Stimulated activated CD4-positive, alpha-beta T cell treated with anti-CD3 and anti-CD28 coated beads, Interleukin-15, amount 100 ng/mL, for 24 hours (primary cell): ENCODE measurements around the gene ETF1.
A peak's percentile ranks its signal among the peaks of the same experiment; 100 is the strongest.

Experiments used
- DNase-seq: peaks from one replicate; pipeline ENCODE4 v3.0.0-alpha.2; 2020

Gene ETF1

DNA sequence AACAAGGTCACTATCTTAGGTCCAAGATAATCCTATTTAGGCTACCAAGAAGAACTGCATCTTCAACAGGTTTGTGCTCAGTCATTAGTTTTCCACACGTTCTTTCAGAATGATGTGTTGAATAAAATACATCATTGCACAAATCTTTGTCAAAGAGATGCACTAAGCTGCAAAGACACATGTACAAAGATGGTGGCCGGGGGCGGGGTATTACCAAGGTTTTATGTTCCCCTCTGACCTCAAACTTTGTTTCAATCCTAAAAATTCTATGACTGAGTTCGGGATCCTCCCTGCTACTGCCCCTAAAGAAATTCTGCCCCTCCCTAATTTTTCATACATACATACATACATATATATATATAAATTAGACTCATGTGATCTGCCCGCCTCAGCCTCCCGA is 17.9 kb upstream of the ETF1 start:
- no peak for DNase-seq

- no peak for DNase-seq
These were observed 16.9 kb upstream of the ETF1 start for GRCh38 chr5:138559937-138560336.

GRCh38 chr5:138557677-138558076 is 14.6 kb upstream of the ETF1 start:
- no peak for DNase-seq

DNA sequence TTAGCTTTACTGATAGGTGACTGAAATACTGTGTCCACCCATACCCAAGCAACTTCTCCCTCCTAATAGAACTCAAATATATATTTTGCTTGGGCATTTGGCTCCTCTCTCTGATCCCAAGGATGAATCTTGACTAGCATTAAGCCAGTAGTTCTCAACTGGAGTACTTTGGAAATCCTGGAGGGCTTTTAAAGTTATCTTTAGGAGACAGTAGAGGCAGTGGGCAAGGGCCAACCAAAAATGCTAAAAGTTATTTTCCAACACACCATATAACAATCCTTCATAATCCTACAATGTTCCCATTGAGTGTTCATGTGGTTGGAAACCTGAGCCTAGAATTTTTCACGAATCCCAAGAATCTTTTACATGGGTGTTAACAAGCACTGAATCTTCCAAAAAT is 11.1 kb upstream of the ETF1 start:
- DNase-seq, result no peak

GRCh38 chr5:138553437-138554095 is 10.5 kb upstream of the ETF1 start:
- no peak for DNase-seq

GRCh38 chr5:138552657-138553056 is 9.6 kb upstream of the ETF1 start:
- DNase-seq, result no peak

- no peak for DNase-seq
These were observed 6.4 kb upstream of the ETF1 start for GRCh38 chr5:138549414-138549813.

DNA sequence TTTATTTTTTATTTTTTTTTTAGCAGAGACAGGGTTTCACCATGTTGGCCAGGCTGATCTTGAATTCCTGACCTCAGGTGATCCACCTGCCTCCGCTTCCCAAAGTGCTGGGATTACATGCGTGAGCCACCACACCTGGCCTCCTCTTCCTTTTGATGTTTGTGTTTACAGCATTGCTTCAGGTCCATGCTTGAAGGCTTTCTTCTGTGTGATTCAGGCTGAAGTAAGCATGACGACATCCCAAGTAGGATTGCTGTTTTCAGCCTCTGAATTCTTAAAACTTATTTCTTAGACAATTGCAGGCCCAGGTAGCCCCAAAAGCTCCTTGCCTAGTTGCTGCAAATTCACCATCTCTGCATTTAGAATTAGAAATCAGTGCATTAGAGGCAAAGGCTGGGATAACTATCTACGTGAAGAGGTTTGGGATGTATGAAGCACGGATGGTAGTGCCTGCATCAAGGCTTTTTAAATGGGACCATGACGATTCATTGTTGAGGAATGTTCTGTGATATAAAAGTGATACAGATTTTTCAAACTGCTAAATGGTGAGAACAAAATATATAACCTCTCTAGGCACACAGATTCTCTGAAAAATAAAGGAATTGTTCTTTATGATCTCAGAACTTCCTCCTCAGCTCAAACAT is 3.0 kb upstream of the ETF1 start:
- DNase-seq, result no peak

GRCh38 chr5:138544181-138545134 is 1.4 kb upstream of the ETF1 start:
- peak; percentile 20 for DNase-seq

DNA sequence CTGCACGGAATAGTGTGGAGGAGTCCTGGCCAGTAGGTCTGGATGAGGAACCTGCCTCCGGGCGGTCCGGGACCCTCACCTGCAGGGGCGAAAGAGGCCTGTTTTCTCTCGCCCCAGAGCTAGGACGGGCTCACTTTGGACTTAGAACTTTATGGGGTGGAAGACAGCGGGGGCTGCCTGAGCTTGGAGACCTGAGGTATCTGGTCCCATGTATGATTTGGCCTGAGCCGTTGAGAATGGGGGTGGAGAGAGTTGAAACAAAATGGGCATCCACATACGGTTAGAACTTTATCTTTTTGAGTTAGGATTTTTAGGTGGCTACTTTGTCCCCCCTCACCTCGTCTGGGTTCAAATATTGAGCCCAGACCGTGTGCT is 681 bp upstream of the ETF1 start:
- peak; percentile 85 for DNase-seq

DNA sequence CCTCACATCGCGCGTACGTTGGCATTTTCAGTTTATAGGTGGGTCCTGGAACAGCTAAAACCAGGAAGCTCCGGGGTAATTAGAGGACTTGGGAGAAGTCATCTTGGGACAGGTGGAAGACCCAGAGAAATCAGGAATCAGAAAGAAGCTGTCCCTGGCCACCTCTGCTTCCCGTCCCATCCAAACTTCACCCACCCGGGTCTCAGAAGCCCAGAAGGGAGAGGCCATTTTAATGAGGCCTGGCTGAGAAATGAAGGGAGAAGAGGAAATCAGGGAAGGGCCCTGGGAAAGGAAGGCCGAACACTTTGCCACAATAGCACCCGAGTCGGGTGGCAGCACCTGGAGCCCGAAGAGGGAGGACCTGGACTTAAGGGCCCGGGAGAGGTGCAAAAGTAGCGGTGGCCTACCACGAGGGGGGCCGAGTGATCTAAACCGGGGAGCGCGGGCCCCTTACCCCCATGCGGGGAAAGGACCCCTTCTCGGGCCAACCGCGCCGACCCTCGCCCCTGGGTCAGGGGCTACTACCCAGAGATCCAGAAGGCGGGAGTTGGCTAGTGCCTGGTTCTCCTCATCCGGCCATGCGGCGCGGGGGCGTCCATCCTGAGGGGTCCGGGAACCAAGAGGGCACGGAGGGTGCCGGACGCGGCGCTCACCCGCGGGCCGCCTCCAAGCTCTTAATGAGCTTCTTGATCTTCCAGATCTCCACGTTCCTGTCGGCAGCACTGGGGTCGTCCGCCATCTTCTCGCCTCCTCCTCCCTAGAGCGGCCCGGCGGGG is 668 bp downstream of the ETF1 start:
- no peak for DNase-seq

DNA sequence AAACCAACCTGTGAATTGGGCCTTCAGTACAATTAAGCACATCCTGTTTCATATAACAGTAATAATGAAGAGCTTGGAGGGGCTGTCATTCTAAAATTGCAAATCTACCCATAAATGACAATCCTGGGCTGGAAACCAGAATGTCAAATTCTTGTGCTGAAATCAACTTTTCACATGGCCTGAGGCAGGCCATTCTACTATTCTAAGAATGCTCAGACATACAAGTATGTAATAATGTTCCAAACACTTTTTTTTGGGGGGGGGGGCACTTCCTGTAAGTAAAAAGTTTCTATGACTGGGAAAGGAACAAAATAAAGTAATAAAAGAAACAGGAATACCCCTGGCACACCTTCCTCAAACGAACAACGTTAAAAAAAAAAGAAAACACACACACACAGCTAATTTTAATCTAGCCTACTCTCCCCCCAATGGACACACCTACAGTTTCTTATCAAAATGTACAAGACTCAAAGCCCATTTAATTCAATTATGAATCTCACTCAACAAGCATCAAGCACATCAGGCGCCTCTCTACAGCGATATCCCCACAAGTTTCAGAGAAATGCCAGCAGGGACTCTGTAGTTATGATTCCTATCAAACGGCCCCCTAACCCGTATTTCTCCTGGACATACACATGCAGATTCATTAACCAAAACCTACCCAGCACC is 1.4 kb downstream of the ETF1 start:
- DNase-seq, result no peak

DNA sequence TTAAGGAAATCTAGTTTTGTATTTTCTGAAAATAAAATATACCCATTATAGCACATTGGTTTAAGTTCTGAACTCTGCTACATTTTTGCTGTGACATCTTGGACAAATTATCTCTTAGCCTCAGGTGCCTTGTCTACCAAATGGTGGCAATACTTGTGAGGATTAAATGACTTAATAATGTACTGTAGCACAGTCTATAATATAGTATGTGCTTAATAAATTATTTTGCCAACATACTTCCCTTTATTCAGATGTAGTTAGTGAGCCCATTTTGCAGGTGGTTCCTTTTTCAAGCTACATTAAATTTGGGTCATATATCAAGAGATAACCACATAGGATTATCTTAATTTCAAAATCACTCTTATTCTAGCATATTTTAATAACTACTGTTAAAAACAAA is 3.2 kb downstream of the ETF1 start:
- no peak for DNase-seq

- no peak for DNase-seq
These were observed 4.0 kb downstream of the ETF1 start for GRCh38 chr5:138538943-138539627.

GRCh38 chr5:138536665-138537315 is 6.2 kb downstream of the ETF1 start:
- DNase-seq, result no peak

- no peak for DNase-seq
These were observed 6.8 kb downstream of the ETF1 start for GRCh38 chr5:138536215-138536614.

DNA sequence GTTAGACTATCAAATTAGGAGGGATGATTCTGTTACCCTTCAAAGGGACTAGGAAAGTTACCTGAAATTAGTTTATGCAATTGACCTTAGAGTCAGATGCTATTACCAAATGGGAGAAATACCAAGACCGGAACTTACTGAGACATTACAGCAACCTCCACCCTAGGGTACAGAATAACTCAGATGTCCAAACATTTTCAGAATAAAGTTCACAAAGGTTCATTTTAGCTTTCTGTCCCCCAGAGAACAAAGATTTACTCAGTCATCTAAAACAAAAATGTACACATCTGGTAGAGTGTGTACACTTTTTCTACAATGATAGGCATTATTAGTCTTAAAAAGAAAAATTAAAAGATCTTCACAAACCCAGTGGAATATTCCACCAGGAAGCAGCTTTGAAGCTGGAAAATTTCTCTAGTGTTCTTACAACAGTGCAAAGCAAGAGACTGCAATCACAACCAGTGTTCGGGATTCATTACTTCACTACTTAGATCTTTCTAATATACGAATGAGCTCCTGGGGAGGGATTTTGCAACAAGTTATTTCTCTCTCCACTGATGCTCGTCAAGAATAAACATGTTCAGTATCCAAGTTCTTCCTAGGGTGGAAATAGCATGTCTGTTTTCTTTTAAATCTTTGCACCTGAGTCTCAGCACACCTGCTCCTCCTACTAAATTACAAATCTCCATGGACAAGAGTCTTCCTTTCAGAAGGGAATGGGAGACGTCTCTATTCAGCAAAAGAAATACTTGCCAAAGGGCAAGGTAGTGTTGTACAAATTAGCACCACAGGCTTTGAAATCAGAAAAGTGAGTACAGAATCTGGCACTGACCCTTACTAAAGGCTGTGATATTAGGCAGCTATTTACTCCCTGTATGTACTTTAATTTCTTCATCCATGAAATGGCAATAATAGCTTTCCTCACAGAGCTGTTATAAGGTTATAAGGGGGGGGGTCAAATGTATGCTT is 8.8 kb downstream of the ETF1 start:
- no peak for DNase-seq

- no peak for DNase-seq
These were observed 13.2 kb downstream of the ETF1 start for GRCh38 chr5:138529812-138530211.

DNA sequence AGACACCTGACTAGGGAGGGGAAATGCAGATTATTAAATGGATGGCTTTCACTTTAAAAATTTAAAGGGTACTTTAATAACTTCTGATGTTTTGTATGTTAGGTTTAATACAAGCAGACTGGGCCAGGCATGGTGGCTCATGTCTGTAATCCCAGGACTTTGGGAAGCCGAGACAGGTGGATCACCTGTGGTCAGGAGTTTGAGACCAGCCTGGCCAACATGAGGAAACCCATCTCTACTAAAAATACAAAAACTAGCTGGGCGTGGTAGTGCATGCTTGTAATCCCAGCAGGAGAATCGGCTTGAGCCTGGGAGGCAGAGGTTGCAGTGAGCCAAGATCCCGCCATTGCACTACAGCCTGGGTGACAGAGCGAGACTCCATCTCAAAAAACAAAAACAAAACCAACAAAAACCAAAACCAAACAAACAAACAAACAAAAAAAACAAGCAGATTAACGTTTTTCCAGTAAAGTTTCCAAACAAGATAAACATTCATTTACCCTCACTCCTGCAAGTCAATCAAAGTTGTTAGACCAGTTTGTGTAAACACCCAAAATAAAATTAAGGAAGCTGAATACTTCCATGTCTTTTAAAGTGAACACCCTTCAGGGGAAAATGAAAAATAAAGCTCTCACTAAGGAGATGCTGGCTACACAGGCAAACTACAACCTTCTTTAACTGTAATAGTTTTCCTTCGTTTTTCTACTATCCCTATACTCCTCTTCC is 14.1 kb downstream of the ETF1 start:
- no peak for DNase-seq
